Measurements from ENCODE around the gene ISY1.

GRCh38 chr3:129121792-129122411 lies 39.0 kb downstream of the ISY1 start, which contains the start of gene RAB43:
- TF ChIP-seq, protein P1, sequence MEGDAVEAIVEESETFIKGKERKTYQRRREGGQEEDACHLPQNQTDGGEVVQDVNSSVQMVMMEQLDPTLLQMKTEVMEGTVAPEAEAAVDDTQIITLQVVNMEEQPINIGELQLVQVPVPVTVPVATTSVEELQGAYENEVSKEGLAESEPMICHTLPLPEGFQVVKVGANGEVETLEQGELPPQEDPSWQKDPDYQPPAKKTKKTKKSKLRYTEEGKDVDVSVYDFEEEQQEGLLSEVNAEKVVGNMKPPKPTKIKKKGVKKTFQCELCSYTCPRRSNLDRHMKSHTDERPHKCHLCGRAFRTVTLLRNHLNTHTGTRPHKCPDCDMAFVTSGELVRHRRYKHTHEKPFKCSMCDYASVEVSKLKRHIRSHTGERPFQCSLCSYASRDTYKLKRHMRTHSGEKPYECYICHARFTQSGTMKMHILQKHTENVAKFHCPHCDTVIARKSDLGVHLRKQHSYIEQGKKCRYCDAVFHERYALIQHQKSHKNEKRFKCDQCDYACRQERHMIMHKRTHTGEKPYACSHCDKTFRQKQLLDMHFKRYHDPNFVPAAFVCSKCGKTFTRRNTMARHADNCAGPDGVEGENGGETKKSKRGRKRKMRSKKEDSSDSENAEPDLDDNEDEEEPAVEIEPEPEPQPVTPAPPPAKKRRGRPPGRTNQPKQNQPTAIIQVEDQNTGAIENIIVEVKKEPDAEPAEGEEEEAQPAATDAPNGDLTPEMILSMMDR (IDR thresholded peaks at IDR 0.05), result no peak
- no peak for TF ChIP-seq POLR2A (IDR thresholded peaks at IDR 0.05)
